GM20431 (cell line): Measurements from ENCODE around the gene TSC22D2.

Source experiments
- in situ Hi-C: fragments of 300-500 bp; cut with MseI, MboI; formaldehyde crosslinking; loops from one replicate; pipeline ENCODE4 v1.15.0; 2020; ENCODE audit warnings: low sequenced_read_pairs; ENCODE audit not compliant: unreplicated experiment

Gene TSC22D2

GRCh38 chr3:150384296-150385212 is 23.5 kb upstream of the TSC22D2 start:
- in situ Hi-C loops = no loop called here

DNA sequence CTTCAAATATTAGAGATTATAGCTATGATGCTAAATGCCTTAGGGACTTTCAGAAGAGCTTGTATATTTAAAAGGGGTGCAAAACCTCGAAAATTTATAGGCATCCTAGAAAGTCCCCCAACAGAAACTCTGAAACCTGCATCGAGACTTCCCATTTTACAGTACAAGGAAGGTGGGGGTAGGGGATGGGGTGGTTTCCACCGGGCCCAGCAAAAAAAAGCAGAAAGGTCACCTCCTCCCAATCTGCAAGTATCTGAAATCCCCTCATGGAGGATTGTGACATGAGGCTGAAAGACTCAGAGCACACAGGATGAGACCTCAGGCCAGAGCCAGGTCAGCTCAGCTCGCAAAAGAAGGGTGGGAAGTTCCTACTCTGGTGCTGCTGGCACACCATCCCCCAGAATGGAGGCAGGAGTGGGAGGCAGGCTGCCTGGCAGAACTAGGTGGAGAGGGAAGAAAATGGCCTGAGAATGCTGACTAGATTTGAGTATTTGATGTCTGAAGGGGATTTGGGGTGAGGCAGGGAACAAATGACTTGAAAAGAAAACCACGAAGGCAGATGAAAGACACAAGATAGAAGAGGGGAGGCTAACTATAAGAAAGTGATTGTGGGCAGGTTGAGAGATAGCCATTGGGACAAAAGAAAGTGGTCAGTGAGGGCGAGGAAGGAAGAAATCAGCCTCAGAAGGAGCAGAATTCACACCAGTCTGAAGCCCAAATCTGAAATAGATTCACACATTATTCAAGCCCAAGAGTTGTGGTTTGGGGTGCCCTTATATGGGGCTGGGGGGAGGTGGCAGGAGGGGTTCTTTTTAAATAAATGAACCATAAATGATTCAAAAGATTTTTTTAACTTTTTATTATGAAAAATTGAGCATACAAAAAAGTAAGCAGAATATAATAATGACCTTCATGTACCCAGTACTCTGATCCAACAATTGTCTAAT is 22.5 kb upstream of the TSC22D2 start:
- in situ Hi-C loops = no loop called here

- in situ Hi-C loops = no loop called here
Measured at GRCh38 chr3:150388498-150389418, 19.3 kb upstream of the TSC22D2 start.

DNA sequence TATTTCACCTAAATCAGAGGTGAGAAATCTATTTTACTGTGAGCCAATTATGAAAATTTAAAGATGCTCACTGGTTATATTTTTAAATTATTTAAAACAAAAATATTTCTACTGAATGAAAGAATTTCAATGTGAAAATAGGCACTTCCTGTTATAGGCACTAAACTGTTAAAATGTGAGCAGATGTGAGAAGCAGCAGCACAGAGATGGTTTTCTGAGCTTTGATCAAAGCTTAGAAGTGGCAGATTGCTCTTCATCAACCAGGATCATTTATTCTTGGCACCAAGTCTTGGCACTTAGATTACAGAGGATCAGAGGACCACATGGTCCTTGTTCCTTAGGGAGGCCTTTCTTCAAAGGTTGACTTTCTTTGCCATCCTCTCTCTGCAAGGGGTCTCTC is 18.0 kb upstream of the TSC22D2 start:
- in situ Hi-C loops = no loop called here

- in situ Hi-C loops = no loop called here
Measured at GRCh38 chr3:150391161-150391560, 16.9 kb upstream of the TSC22D2 start.

DNA sequence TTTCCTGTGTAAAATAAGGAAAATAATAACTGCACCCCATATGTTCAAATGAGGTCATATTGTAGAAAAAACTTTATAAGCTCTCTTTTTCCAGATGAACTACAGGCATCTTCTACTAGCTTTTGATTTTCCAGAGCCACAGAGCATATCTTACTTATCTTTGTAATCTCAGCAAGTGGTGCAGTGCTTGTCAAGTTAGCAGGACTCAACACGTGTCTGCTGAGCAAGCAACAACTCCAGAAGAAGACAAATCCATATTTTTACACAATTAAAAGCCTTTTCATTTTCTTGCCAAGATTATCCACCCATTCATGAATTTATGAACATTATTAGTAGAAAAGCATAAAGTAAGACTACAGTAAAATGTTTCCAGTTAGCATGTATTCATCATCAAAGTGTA is 14.4 kb upstream of the TSC22D2 start:
- in situ Hi-C loops = no loop called here

GRCh38 chr3:150394606-150395005 is 13.5 kb upstream of the TSC22D2 start:
- in situ Hi-C loops = no loop called here

- in situ Hi-C loops = no loop called here
Measured at GRCh38 chr3:150396491-150396890, 11.6 kb upstream of the TSC22D2 start.

DNA sequence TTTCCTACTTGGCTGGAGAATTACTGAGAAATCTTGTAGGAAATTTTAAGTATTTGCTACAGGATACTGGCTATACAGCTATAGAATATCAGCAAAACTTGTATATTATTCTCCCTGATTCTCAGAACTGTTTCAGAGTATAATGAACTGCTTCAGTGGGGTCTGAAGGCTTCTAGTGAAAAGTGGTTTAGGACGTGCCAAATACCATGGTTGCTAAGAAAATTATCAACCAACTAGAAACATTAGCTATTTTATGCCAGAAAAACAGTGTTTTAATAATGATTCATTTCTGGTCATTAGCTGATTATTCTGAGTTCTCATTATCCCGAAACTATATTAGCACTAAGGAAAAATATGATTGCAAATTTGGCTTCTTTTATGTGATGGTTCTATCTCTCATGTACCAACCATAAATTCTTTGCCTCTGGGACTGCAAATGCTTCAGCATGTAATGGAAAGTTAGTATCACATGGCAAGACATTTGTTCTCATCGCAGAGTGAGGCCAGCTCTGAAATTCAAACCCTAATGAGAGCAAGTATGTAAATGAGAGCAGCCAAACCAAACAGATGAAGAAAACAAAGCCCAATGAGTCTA is 11.0 kb upstream of the TSC22D2 start:
- in situ Hi-C loops = no loop called here

GRCh38 chr3:150399060-150399459 is 9.0 kb upstream of the TSC22D2 start:
- in situ Hi-C loops = no loop called here

- in situ Hi-C loops = no loop called here
Measured at GRCh38 chr3:150401285-150401684, 6.8 kb upstream of the TSC22D2 start.

GRCh38 chr3:150402217-150402616 is 5.9 kb upstream of the TSC22D2 start:
- in situ Hi-C loops = no loop called here

GRCh38 chr3:150404023-150404422 is 4.1 kb upstream of the TSC22D2 start:
- in situ Hi-C loops = no loop called here

DNA sequence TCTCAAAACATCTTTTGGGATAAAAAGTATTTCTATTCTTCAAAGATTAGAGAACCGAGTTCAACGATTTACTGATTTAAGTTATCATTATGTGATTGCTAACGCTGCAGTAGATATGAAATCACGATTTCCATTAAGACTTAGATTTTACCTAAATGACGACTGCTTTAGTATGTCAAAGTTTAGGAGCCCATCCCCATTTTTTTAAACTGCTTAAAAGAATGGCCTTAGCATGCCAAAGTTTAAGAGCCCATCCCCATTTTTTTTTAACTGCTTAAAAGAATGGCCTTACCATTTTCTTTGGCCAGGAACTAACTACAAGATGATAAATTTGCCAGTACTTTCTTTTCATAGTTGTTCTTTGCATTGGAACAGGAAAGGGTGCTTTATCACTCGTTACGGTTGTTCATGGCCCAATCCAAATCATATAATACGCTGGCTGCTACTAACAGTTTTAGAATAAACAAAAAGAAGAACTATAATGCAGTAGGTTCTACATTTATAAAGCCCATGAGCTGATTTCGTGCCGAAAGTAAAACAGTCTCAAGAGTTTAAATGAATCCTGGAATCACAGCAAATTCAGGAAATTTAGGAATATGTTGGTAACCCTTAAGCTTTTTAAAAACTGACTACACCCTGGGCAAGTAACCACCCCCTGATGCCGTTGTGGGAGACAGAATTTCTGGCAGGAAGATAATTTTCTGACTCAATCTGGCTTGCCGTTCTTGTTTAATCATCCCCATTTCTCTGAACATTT is 869 bp upstream of the TSC22D2 start:
- in situ Hi-C loops = no loop called here

- in situ Hi-C loops = no loop called here
Measured at GRCh38 chr3:150407808-150408220, 284 bp upstream of the TSC22D2 start.

DNA sequence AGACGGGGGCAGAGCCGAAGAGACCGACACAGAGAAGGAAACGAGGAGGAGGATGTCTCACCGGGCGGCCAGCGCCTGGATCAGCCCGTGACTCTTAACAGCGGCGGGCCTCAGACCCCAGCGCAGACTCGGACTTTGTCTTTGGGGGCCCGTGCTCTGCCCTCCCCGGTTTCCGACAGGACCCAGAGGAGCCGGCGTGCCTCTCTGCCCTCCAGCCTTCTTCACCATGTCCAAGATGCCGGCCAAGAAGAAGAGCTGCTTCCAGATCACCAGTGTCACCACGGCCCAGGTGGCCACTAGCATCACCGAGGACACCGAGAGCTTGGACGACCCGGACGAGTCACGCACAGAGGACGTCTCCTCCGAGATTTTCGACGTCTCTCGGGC is 1.0 kb downstream of the TSC22D2 start:
- in situ Hi-C loops = no loop called here

- in situ Hi-C loops = no loop called here
Measured at GRCh38 chr3:150409512-150410310, 1.6 kb downstream of the TSC22D2 start.
